Esophagus muscularis mucosa (tissue), 3 donors: Measurements from ENCODE around the gene GRK3.

Source experiments
- CTCF ChIP-seq, 3 experiments: fragments of 200-600 bp in 2 of 3; fragments of 450-650 bp in 1 of 3; sonication (generic) in 2 of 3; IDR thresholded peaks; one replicate each; pipeline ENCODE4 v1.5.1; 2017 to 2019; ENCODE audit warnings: antibody characterized with exemption in 3 of 3, mild to moderate bottlenecking in 2 of 3, moderate library complexity in 1 of 3
- POLR2A ChIP-seq: fragments of 450-650 bp; IDR thresholded peaks from one replicate; pipeline ENCODE4 v1.6.1; 2017; ENCODE audit warnings: antibody characterized with exemption, moderate library complexity, mild to moderate bottlenecking, low read depth
- POLR2AphosphoS5 ChIP-seq, 2 donors: sonication (generic); formaldehyde crosslinking; IDR thresholded peaks; one replicate each; pipeline ENCODE4 v1.6.1; 2017; ENCODE audit warnings: antibody characterized with exemption in 2 of 2

GRCh38 chr22:25518000-25518663 lies 46.3 kb upstream of the GRK3 start:
- no peak for TF ChIP-seq POLR2A
- TF ChIP-seq POLR2AphosphoS5 (IDR thresholded peaks at IDR 0.05) = no peak
- TF ChIP-seq CTCF (IDR thresholded peaks at IDR 0.05) = no peak
